ENCODE data around the gene LBX1. TPM values are rescaled to one million over a fixed set of nuclear protein-coding genes. Genes with fewer than 3 reads are reported as not detected.

The LBX1 gene
- total RNA-seq, 1 experiment from 2014 or later: not detected

GRCh38 chr10:101182936-101183335 is 46.3 kb downstream of the LBX1 start:
- intact Hi-C loops (cut with micrococcal nuclease): no loop called here
- ChIA-PET POLR2A (no interaction called here), CTCF (no interaction called here), RAD21 (ENCODE audit: low non-redundant PET in 1 of 2, low total read pairs in 2 of 2, uncharacterized antibody in 2 of 2, unreplicated experiment in 2 of 2) (no interaction called here)
- BruUV-seq (replicated peaks): no TSS peak
- H3K36me3 ChIP-seq (ENCODE audit: control insufficient read depth in 1 of 2, insufficient read depth in 2 of 2, low read length in 2 of 2): no peaks in the 10 kb centered on the region
- H3K27me3 ChIP-seq (ENCODE audit: insufficient read depth, low read length): no peaks in the 10 kb centered on the region; the same call in 1 of the 2 replicates
- H2AFZ ChIP-seq (ENCODE audit: low read depth, low read length, poor library complexity, severe bottlenecking): no peak overlapping the region
- ATAC-seq (no peak), DNase-seq (ENCODE audit: low read depth, low spot score) (no peak)
- H3K4me3 ChIP-seq (replicated peaks in 1 of 2; ENCODE audit: low read depth in 1 of 2, low read length in 2 of 2): no peak overlapping the region
- no peak for TF ChIP-seq EGR1 (IDR thresholded peaks at IDR 0.05; ENCODE audit: low read depth)
- no peak for TF ChIP-seq SIN3A (IDR thresholded peaks at IDR 0.05; ENCODE audit: low read depth)
- no peak for TF ChIP-seq ZBTB33 (IDR thresholded peaks at IDR 0.05; ENCODE audit: extremely low read depth, insufficient replicate concordance, low read length)
- TF ChIP-seq POLR2AphosphoS5 (IDR thresholded peaks at IDR 0.05; ENCODE audit: low read depth, low read length): no peak
- TF ChIP-seq ZNF274 (IDR thresholded peaks at IDR 0.05; ENCODE audit: low read depth, low read length): no peak
- TF ChIP-seq SRF (IDR thresholded peaks at IDR 0.05; ENCODE audit: low read depth): no peak
- no peak for TF ChIP-seq SP1 (IDR thresholded peaks at IDR 0.05; ENCODE audit: low read depth)
- no peak for TF ChIP-seq RAD21 (IDR thresholded peaks at IDR 0.05; ENCODE audit: low read depth)
- TF ChIP-seq ATF3 (IDR thresholded peaks at IDR 0.05): no peak
- TF ChIP-seq YY1 (IDR thresholded peaks at IDR 0.05; ENCODE audit: extremely low read depth, insufficient replicate concordance, low read depth, low read length): no peak
- TF ChIP-seq CEBPB (IDR thresholded peaks at IDR 0.05; ENCODE audit: low read depth): no peak
- TF ChIP-seq REST (IDR thresholded peaks at IDR 0.05; ENCODE audit: low read depth): no peak
- no peak for TF ChIP-seq ZFX (IDR thresholded peaks at IDR 0.05)
- no peak for TF ChIP-seq ELF1 (IDR thresholded peaks at IDR 0.05; ENCODE audit: borderline replicate concordance, low read depth)
- no peak for TF ChIP-seq JUND (IDR thresholded peaks at IDR 0.05)
- no peak for TF ChIP-seq FOSL1 (IDR thresholded peaks at IDR 0.05; ENCODE audit: low read depth)
- no peak for TF ChIP-seq TCF7L2 (IDR thresholded peaks at IDR 0.05; ENCODE audit: borderline replicate concordance, extremely low read depth, insufficient read depth, insufficient read length)
- TF ChIP-seq POLR2A (IDR thresholded peaks at IDR 0.05; ENCODE audit: borderline replicate concordance, extremely low read depth, insufficient read depth, insufficient read length): no peak
- TF ChIP-seq MAX (IDR thresholded peaks at IDR 0.05): no peak
- H3K4me1 ChIP-seq (ENCODE audit: control insufficient read depth in 1 of 2, insufficient read depth in 2 of 2, low read length in 2 of 2): no peaks in the 10 kb centered on the region
- H3K9me2 ChIP-seq (ENCODE audit: insufficient read depth): no peaks in the 10 kb centered on the region
- H3K4me2 ChIP-seq (ENCODE audit: low read length): no peak overlapping the region
- H3K9ac ChIP-seq (ENCODE audit: low read length): no peak overlapping the region
- H3K79me2 ChIP-seq (ENCODE audit: insufficient read depth, low read length): no peaks in the 10 kb centered on the region
- H4K20me1 ChIP-seq (ENCODE audit: insufficient read depth): no peaks in the 10 kb centered on the region
- no peak overlapping the region for H3K27ac ChIP-seq (ENCODE audit: low read depth, low read length)
- peaks cover 0 to 4% of the 10 kb centered on the region in 2 experiments; a peak in 1 of 4 replicates for H3K9me3 ChIP-seq (ENCODE audit: control insufficient read depth in 1 of 2, insufficient read depth in 1 of 2, low read depth in 1 of 2, low read length in 2 of 2)
